DND-41 (cell line): Measurements from ENCODE around the gene DPY30.

Experiments
- EZH2 ChIP-seq: IDR thresholded peaks from 3 replicates; pipeline ENCODE4 v1.6.1; 2012; ENCODE audit warnings: borderline replicate concordance, low read depth, mild to moderate bottlenecking, moderate library complexity, low read length, inconsistent platforms; ENCODE audit not compliant: severe bottlenecking
- TF ChIP-seq, protein P1 (sequence below): IDR thresholded peaks from 2 replicates; pipeline ENCODE4 v1.5.1; 2012; ENCODE audit warnings: borderline replicate concordance, low read length, moderate library complexity, mild to moderate bottlenecking; ENCODE audit not compliant: poor library complexity, severe bottlenecking; ENCODE audit errors: extremely low read depth

DNA sequence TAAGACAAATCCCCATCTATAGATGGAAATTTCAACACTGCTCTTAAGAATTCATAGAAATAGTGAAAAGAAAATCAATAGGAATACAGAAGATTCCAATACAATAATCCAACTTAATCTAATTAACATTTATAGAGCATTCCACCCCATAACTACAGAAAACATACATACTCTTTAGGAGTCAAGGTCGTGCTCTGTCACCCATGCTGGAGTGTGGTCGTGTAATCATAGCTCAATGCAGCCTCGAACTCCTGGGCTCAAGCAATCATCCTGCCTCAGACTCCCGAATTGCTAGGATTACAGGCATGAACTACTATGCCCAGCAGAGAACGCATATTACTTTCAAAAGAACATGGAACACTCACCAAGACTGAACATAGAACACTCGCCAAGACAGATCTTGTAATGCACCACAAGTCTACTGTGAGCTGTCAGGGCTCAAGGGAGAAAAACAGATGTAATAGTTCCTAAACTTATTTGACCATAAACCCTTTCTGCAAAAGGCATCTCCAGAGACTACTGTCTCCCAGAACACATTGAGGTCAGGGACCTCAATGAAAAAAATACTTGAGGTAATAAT lies 42.9 kb downstream of the DPY30 start:
- TF ChIP-seq, protein P1, sequence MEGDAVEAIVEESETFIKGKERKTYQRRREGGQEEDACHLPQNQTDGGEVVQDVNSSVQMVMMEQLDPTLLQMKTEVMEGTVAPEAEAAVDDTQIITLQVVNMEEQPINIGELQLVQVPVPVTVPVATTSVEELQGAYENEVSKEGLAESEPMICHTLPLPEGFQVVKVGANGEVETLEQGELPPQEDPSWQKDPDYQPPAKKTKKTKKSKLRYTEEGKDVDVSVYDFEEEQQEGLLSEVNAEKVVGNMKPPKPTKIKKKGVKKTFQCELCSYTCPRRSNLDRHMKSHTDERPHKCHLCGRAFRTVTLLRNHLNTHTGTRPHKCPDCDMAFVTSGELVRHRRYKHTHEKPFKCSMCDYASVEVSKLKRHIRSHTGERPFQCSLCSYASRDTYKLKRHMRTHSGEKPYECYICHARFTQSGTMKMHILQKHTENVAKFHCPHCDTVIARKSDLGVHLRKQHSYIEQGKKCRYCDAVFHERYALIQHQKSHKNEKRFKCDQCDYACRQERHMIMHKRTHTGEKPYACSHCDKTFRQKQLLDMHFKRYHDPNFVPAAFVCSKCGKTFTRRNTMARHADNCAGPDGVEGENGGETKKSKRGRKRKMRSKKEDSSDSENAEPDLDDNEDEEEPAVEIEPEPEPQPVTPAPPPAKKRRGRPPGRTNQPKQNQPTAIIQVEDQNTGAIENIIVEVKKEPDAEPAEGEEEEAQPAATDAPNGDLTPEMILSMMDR: no peak
- TF ChIP-seq EZH2: no peak
